Activated CD8-positive, alpha-beta memory T cell treated with anti-CD3 and anti-CD28 coated beads, Interleukin-2, amount 50 U/mL, for 4 hours (primary cell): ENCODE results near the gene PGAP6.
A peak's percentile ranks its signal among the peaks of the same experiment; 100 is the strongest.
"Not testable (repeated sequence)": the region's sequence is repeated elsewhere in the genome, so short reads cannot be mapped to it uniquely, and the experiment has no call there.

Source experiments
- DNase-seq: peaks from one replicate; pipeline ENCODE4 v3.0.0-alpha.2; 2020

Gene PGAP6

DNA sequence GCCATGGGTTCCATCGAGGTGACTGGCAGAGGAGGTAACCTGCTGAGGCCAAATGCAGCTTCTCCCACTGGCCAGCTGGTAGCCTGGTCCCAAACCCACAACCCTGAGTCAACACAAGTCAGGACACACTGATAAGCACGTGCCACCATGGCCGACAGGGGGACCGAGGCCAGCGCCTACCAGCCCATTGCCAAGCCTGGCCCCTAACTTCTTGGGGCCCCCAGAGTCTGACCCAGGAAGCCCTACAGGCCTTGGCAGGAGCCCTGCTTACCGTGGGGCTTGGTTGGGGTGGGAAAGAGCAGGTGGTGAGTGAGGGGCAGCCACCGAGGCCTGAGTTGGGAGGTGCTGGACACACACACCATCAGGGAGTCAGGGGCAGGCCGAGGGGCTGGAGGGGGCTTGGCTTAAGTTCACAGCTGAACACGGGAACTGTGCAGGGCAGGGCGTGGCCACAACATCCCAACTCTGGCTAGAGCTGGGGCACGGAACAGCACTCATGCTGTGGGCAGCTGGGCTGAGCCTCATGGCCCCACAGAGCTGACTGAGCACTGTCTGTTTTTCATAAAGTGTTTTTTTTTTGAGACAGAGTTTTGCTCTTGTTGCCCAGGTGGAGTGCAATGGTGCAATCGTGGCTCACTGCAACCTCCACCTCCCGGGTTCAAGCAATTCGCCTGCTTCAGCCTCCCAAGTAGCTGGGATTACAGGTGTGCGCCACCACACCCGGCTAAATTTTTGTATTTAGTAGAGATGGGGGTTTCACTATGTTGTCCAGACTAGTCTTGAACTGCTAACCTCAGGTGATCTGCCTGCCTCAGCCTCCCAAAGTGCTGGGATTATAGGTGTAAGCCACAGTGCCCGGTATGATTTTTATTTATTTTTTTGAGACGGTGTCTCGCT is 16.9 kb downstream of the PGAP6 start:
- DNase-seq: no peak

DNA sequence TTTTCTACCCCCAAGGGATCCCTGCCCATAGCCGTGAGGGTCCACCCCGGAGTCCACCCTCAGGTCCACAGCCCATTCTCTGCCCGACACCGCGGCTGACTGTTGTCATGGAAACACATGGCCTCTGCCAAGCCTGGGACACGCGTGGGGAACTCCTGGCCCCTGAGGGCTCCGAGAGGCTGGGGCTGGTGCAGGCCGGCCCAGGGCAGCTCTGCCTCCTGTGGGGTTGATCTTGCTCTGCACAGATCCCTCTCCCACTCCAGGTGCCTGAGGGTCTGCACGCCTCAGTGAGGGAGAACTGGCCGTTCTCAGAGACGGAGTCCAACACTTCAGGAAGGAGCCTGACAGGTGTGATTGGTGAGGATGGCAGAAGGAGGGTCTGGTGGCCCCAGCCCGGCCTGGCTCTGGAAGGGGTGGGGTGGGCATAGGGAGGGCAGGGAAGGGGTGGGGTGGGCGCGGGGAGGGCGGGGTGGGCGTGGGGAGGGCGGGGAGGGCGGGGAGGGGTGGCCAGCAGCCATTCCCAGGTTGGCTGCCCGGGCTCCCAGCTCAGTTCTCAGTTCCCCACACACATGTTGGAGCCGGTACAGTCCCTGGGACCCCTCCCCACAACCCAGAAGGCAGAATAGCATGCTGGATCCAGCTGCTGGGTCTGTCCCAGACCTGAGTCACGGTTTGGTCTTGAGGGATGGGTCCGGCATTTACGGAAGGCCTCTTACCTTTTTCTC is 17.9 kb downstream of the PGAP6 start:
- DNase-seq: no peak

DNA sequence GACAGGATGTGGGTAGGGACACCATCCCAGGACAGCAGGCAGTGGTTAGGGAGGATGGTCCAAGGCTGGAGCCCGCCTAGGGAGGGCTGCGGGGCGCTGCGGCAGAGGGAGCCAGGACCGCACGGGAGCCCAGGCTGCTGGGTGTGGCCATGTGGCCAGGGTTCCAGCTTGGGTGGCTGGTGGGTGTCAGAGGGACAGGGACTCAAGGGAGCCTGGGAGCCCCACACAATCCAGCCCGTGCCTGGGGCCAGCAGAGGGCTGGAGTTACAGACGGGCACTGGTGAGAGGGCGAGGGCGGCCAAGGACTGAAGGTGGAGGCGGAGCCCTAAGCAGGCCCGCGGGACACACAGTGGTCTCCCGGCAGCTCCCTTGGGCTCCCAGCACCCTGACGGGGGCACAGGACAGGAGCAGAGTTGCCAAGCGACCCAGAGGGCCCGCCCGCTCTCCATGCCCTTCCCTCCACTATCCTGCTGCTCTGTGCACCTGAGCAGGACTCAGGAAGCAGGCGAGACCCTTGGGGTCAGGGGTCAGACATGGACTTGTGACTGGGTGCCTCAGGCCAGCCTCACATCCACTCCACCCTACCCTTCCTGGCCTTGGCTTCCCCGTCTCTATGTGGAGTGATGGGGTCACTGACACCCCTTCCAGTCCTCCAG is 18.5 kb downstream of the PGAP6 start:
- DNase-seq: no peak

DNA sequence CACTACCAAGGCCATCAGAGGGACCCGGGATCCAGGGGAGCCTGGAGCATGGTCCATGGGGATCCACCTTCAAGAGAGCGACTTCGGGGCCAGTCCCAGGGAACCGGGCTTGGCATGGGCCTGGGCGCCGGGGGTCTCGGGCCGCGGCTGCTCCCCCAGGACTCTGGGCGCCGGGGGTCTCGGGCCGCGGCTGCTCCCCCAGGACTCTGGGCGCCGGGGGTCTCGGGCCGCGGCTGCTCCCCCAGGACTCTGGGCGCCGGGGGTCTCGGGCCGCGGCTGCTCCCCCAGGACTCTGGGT is 19.1 kb downstream of the PGAP6 start:
- DNase-seq: not testable (repeated sequence)

DNA sequence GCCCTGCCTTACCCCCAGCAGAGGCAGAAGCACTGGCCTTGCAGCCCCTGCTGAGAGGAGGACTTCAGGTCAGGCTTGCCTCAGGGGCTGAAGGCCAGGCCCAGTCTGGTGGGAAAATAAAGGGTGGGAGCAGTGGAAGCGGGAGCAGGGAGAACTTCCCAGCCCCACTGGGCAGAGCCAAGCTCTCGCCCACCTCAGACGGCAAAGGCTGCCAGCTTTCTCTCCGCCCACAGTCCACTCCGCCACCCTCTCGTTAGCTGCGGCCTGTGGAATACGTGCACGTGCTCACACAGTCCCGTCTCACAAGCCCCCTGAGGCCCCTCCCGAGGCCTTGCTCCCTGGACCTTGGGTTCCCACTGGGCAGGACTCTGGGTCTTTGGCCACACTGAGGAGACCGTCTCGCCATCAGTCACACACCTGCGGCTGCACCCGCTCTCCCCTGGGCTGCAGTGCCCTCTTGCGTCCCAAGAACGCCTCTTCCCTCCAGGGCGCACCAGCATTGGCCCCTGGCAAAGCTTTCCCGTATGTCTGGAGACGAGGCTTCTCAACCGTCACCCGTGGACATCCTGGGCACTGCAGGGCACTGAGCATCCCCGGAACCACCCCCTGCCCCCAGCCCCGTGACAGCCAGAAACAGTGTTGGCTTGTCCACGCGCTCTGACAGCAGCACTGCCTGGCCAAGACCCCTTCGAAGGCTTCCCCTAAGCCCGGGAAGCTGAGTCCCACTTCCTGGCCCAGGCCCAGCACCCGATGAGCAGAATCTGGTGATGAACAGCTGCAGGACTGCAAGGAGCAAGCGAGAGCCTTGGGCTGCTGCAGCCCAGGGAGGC is 19.7 kb downstream of the PGAP6 start:
- peak; percentile 75 for DNase-seq

DNA sequence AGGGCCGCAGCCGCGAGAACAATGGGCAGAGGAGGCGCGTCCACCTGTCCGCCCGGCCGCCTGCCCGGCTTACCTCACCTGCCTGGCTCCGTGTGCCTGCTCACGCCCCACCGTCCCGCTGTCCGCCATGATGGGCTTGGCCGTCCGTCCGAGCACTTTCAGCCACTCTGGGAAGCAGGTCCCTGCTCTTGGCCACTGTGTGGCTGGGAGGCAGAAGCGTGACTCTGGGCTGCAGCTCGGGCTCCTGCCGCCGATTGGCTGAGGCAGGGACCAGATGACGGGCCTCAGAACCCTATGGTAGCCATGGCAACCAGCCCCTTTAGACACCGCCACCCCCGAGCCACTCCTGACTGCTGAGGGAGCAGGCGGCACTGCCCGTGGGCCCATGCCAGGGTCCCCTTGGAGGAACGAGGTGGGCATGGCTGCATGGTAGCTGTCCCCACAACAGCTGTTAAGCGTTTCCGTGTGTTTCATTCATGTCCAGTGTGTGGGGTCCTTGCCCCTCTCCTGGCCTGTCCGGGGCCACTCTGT is 20.4 kb downstream of the PGAP6 start:
- DNase-seq: no peak

DNA sequence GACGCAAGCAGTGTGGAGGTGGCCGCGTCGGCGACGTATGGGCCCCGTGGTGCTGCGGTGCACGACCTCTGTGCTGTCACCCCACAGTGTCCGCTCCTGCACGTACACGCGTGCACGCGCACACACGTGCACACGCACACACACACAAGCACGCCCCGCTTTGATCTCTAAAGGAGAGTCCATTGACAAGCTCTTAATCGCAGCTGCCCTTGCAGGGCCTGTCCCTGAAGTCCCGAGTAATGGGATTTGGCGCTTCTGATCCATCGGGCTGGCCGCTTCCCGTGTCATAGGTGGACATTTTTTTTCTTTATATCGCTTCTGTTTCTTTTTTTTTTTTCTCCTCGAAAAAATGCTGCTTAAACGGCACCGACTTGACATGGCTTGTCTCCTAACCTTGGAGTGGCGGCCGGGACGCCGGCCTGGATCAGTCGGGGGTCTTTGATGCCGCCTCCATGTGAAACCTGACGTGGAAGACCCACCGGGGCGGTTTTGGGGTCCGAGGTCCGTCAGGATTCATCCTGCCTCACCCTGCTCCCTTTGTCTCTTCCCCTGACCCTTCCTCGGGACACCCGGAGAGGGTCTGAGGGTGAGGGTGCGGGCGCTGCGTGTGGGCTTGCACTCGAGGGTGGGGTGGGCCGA is 21.0 kb downstream of the PGAP6 start:
- no peak for DNase-seq

DNA sequence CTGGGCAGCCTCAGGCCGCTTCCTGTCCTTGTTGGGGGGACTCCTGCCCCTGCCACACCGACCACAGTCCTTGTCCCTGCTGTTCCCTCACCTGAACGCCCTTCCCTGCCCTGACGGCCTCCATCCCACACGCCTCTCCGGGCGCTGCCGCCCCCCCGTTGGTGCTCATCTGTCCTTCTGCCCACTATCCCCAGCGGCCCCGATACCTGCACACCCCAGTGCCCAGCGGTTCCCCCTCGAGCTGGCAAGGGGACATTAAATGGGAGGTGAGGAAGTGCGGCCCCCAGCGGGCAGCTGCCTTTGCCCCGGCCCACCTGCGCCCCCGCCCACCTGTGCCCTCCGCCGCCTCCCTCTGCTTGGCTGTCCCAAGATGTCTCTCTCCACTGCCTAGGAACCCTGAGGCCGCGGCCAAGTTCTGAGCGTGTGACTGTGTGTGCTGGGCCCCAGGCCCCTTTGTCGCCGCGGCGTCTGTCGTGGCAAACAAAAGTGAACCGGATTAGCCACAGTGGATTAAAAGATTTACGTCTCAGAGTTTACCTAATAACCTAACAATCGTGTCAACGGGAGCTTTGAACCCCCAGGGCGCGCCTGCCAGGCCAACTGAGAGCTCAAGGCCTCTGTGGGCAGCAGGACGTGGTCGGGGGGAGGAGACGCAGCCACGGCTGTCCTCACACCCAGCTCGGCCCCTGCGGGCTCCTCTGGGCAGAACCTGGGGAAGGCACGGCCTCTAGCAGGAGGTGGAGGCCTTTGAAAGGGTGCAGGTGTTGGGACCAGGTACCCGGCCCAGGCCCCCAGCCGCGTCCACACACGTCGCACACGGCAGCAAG is 21.7 kb downstream of the PGAP6 start:
- no peak for DNase-seq

DNA sequence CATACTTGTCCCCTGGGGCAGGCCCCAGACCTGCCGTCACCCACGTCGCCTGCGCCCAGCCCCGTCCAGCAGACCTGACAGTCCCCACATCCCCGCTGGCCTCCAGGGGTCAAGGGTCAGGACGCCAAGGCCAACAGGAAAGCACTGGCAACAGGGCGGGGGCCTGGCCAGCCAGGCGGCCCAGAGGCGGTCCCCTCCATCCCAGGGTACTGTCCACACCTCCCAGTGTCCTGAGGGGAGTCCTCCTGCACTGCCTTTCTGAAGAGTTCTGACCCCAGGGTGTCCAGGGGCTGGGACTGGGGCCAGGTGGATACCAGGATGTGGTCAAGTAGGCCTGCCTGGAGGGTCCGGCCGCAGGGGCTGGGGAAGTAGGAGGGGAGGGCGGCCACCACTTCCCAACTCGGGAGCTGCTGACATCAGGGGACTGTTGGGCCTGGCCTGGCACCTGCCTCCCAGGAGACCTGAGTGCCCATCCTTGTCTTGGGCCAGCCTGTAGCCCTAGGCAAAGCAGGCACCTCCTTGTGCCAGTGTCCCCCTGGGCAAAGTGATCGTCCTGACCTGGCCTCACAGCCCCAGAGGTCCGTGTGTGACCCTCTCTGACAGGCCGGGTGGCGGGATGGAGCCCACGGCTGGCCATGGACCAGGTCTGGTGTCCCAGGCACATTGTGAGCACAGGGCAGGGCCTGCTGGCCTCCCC is 22.6 kb downstream of the PGAP6 start:
- DNase-seq: no peak

DNA sequence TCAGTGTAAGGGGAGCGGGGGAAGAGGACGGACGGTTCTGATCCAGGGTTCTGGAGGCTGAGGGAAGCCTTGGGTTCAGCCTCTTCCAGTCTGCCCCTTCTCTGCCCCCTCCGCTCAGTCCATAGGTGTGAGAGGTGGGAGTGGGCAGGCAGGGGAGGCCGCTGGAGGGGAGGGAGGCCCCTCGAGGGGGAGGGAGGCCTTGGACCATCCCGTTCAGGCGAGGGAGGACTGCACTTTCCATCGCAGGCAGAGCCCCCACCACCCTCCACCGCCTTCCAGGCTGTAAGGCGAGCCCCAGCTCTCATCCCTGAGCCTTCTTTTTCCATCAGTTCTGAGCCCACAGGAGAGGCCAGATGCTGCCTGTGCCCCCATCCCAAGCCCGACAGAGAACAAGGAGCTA is 25.0 kb downstream of the PGAP6 start:
- no peak for DNase-seq

DNA sequence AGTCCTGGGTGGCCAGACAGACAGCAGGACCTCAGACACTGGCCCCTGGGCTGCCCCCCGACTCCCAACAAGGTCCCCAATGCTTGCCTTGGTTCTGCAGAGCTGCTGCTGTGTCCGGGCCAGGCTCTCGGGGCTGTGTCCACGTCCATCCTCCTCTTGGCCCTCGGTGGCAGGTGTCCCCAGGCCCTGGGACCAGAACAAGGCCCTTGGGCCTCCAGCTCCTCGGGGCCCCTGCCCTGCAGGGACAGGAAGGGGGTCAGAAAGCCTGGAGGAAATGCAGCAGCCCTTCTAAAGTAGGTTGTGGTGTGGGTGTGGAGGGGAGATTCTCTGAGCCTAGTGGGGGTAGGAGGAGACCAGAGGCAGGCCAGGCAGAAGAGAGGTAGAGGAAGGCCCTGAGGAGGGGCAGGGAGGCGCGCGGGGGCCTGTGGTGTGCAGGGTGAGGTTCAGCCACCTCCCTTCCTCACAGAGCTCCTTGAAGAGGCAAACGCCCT is 26.8 kb downstream of the PGAP6 start:
- DNase-seq: no peak

DNA sequence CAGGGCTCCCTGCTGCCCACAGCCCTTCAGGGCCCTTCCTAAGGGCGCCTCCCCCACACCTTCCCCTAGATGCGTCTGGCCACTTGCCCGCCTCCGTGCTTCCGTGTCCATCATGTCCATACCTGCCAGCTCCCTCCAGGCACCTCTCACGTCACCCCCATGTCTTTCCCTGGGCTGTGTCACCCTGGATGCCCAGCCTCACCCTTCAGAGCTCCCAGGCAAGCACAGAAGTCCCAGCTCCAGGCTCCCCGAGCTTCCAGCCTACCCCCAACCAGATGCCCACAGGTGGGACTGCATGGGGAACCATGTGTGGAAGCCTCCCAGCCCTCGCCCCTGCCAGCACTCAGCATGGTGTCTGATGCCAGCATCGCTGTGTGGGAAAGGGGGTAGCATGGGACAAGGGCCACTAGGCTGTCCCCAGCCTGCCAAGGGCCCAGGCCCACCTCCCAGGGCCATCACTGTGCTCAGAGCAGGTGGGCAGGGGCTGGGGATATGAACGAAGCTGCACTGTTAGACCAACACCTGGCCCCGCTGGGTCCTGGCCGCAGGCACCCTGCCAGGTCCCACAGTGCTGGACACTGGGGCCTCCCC is 27.4 kb downstream of the PGAP6 start:
- no peak for DNase-seq

DNA sequence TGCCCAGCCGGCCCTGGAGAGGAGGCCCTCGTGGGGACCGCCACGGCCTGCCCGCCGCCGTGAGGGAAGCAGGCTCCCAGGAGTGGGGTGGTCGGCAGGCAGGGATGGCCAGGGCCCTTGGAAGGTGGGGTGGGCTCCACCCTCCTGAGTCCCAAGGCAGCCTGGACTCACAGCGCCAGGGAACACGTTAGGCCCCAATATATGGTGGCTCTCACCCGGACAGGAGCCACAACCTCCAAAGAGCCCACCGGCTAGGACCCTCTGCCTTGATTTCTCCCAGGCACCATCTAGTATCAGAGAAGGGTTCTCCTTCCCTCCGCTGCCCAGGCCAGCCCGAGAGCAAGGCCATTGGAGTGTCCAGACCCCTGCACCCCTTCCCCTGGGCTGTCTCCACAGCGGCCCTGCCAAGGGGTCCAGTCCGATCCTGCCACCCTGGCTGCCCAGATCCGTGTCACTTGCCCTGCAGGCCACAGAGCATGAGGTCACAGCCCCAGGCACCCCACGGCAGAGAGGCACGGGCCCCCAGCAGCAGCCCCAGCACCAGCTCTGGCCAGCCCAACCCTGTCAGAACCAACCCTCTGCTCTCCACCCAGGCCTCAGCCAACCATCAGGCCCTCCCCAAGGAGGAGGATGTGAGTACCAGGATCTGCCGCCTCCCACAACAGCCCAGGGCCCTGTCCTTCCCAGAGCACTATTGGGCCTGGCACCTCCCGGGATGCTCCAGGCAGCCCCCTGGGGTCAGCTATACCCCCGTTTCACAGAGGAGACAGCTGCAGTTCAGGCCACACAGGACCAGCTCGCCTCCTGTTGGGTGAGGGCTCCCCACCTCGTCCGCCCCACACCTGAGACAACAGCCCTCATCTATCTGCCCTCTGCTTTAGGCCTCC is 28.1 kb downstream of the PGAP6 start:
- DNase-seq: no peak

DNA sequence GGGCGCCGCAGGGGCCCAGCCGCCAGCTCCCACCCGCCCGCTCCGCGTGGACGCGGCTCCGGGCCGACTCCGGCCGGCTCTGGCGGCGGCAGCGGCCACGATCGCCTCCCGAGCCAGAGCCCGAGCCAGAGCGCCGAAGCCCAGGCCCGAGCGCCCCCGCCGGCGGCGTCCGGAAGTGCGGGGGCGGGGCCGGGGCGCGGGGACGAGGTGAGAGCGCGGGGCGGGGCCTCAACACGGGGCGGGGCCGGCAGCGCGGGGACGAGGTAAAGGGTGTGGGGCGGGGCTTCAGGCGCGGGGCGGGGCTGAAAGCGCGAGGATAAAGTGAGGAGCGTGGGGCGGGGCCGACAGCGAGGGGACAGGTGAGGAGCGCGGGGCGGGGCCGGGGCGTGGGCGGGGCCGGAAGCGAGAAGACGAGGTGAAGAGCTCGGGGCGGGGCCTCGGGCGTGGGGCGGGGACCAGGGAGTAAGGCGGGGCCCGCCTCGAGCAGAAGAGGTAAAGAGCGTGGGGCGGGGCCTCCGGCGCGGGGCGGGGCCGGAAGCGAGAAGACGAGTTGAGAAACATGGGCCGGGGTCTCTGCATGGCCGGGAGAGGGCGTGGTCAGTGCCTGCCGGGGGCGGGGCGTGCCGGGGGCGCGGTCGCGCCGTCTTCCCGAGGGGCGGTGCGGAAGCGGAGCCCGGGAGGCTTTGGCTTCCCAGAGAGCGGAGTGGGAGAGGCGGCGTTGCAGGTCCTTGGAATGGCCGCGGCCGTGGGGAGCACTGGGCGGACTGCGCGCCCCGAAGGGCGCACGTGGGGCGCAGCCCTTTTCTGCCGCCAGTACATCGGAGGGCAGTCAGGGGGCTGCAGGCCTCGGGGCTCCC is 29.0 kb downstream of the PGAP6 start, which contains the start of gene AXIN1:
Gene AXIN1 (minus strand): TSS at position 177 of the 857 bp plus-strand sequence. CDS start 5,698 bp downstream, outside the sequence.
- peak; percentile 100 for DNase-seq

DNA sequence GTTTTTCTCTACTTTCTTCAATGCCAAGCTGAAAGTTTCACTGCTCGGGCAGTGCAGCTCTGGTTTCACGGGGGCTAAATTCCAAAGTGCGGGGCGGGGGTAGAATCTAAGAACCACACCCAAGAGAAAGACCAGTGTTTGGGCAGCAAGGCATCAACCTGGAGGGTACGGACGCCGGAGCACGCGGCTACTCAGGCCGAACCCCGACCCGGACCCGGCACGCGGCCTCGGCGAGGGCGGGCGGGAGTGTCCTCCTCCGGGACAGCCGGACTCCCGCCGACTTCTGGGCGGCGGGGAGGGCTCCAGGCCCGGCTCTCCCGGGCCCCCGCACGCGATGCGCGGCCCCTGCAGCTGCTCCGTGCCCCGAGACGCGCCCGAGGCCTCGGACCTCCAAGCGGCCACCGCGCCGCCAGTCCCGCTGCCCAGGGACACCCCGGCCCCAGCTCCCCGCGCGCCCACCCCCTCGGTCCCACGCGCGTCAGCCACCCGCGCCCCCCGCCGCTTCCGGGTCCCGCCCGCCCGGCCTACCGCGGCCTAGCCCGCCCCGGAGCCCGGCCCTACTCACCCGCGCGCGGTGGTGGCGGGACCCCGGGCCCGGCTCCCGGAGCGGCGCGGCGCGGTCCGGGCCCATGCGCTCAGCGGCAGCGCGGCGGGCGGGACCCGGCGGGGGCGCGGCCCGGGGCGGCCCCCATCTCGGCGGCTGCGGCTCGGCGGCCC is 29.8 kb downstream of the PGAP6 start:
- DNase-seq: peak; percentile 48

DNA sequence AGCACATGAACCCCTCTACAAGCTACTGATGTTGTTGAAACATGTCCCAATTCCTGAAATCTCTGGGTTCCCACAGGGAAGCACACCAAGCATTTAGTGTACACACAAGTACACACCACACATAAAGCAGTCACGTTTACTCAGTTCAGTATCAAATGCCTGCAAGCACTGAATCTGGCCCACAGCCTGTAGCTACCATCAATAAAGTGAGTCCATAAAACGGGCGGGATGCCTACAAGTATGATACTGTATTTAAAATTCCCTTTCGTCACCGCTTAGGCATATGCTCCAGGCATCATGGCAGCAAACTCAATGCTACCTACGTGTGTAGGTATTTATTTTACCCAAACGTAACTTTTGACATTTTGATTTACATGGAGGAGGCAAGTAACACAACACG is 31.6 kb downstream of the PGAP6 start:
- DNase-seq: no peak

DNA sequence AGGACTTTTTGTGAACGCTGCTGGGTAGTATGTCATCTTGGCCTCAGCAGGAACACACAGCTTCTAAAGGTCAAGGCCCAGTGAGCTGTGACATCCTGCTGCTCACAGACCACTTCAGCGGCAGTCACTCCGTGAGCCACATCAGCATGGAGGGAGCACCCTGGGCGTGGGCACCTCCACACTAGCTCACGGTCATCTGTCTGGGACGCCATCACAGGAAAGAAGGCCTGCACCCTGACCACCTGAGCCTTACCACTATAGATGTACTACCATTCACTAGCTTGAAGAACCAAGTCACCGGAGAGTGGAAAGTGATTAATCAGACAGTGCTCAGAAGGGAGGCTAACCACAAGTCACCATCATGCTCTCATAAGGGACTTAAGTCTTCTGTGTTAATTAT is 32.6 kb downstream of the PGAP6 start:
- DNase-seq: no peak
